HepG2 (cell line): Measurements from ENCODE around the gene TRPM6. TPM values are rescaled to one million over a fixed set of nuclear protein-coding genes. Genes with fewer than 3 reads are reported as not detected.

ENCODE experiments used
- ATAC-seq: fragments of 200-7000 bp; cut with Tn5 transposase; 3 replicates; pipeline ENCODE4 v1.9.1; 2020; ENCODE audit warnings: mild to moderate bottlenecking, moderate library complexity
- BruUV-seq: library from RNA; stranded (reverse); fragments of 400-500 nt; replicated peaks from 2 replicates; lab custom pipeline; 2021; lab: Mats Ljungman, UMichigan
- CTCF ChIA-PET: fragments of 300-600 bp; formaldehyde crosslinking; extraction: SDS; loops from one replicate; lab custom pipeline; 2021; ENCODE audit warnings: low total read pairs, inconsistent platforms, low intra/inter-chr PET ratio; lab: Yijun Ruan, JAX
- POLR2A ChIA-PET: fragments of 350-600 bp; sonication (Branson Sonifier 250); formaldehyde crosslinking; loops from one replicate; lab custom pipeline; 2020; ENCODE audit warnings: antibody characterized with exemption, inconsistent platforms; lab: Yijun Ruan, JAX
- DNase-seq: peaks from one replicate; pipeline ENCODE4 v3.0.0-alpha.2; 2015; ENCODE audit warnings: low spot score
- FAIRE-seq: peaks from 3 replicates; lab custom pipeline; 2011; peaks lifted over from hg19 to GRCh38; lab: Jason Lieb, UNC
- H2AFZ ChIP-seq: one replicate; pipeline ENCODE4 v1.6.1; 2011; ENCODE audit warnings: low read length, inconsistent platforms
- H3K27ac ChIP-seq: fragments of 300-600 bp; 3 replicates; pipeline ENCODE4 v1.8.0; 2011; ENCODE audit warnings: mixed run types, mild to moderate bottlenecking, mixed read lengths, low read length, inconsistent platforms; ENCODE audit not compliant: insufficient read depth; ENCODE audit errors: extremely low read length
- H3K27me3 ChIP-seq, 2 experiments: fragments of 200-600 bp in 1 of 2; 2 replicates in 1 of 2; 3 replicates in 1 of 2; pipeline versions ENCODE4 v1.6.0 to v1.8.0; 2011; ENCODE audit warnings: low read length in 2 of 2, mild to moderate bottlenecking in 2 of 2, moderate library complexity in 2 of 2, inconsistent platforms in 1 of 2; ENCODE audit not compliant: insufficient read depth in 2 of 2, control insufficient read depth in 1 of 2
- H3K36me3 ChIP-seq, 2 experiments: fragments of 200-600 bp in 1 of 2; replicated peaks in 1 of 2; 2 replicates in 1 of 2; 3 replicates in 1 of 2; pipeline versions ENCODE4 v1.5.1 to v1.8.0; 2011; ENCODE audit warnings: low read length in 2 of 2, inconsistent platforms in 1 of 2; ENCODE audit not compliant: insufficient read depth in 2 of 2, control insufficient read depth in 1 of 2
- H3K4me1 ChIP-seq: 2 replicates; pipeline ENCODE4 v1.5.1; 2012; ENCODE audit warnings: low read length, inconsistent platforms; ENCODE audit not compliant: insufficient read depth
- H3K4me2 ChIP-seq: 2 replicates; pipeline ENCODE4 v1.6.0; 2011; ENCODE audit warnings: low read depth, low read length, inconsistent platforms
- H3K4me3 ChIP-seq, 3 experiments: fragments of 200-600 bp in 1 of 3; sonication (generic), shearing (Covaris generic) in 1 of 3; replicated peaks in 1 of 3; 2 replicates each; pipeline ENCODE4 v1.5.1; 2011 to 2016; ENCODE audit warnings: low read length in 3 of 3, inconsistent platforms in 2 of 3, low read depth in 2 of 3, mild to moderate bottlenecking in 2 of 3, control low read depth in 1 of 3, mixed read lengths in 1 of 3; ENCODE audit not compliant: insufficient read depth in 1 of 3
- H3K79me2 ChIP-seq: one replicate; pipeline ENCODE4 v1.6.1; 2011; ENCODE audit warnings: low read length, inconsistent platforms; ENCODE audit not compliant: insufficient read depth
- H3K9ac ChIP-seq: 2 replicates; pipeline ENCODE4 v1.6.0; 2011; ENCODE audit warnings: mild to moderate bottlenecking, low read depth, low read length, inconsistent platforms; ENCODE audit not compliant: insufficient read depth
- H3K9me3 ChIP-seq: 2 replicates; pipeline ENCODE4 v1.5.1; 2012; ENCODE audit warnings: mild to moderate bottlenecking, low read length
- H4K20me1 ChIP-seq: 2 replicates; pipeline ENCODE4 v1.6.0; 2011; ENCODE audit warnings: inconsistent platforms, mild to moderate bottlenecking, low read length, moderate library complexity; ENCODE audit not compliant: insufficient read depth
- FOXK2 ChIP-seq: fragments of 450-650 bp; IDR thresholded peaks from 2 replicates; pipeline ENCODE4 v1.6.1; 2016
- HNF4G ChIP-seq, 2 experiments: sonication (generic) in 1 of 2; formaldehyde crosslinking in 1 of 2; IDR thresholded peaks; 2 replicates each; pipeline versions ENCODE4 v1.4.0 to v1.6.1; 2011 to 2020; ENCODE audit warnings: borderline replicate concordance in 2 of 2, low read depth in 2 of 2, mild to moderate bottlenecking in 2 of 2, low read length in 1 of 2, missing genetic modification reagents in 1 of 2, moderate library complexity in 1 of 2
- KDM4B ChIP-seq: sonication (generic); formaldehyde crosslinking; IDR thresholded peaks from 2 replicates; pipeline ENCODE4 v1.4.0; 2020; ENCODE audit warnings: missing genetic modification reagents
- TCF12 ChIP-seq, 2 experiments: fragments of 450-650 bp in 1 of 2; sonication (generic) in 1 of 2; formaldehyde crosslinking in 1 of 2; IDR thresholded peaks; 2 replicates each; pipeline versions ENCODE4 v1.6.1 to v1.8.0; 2017 to 2022; ENCODE audit warnings: antibody characterized with exemption in 1 of 2, mild to moderate bottlenecking in 1 of 2, missing genetic modification reagents in 1 of 2, moderate library complexity in 1 of 2
- THYN1 ChIP-seq: sonication (generic); formaldehyde crosslinking; IDR thresholded peaks from 2 replicates; pipeline ENCODE4 v1.8.1; 2023; ENCODE audit warnings: low read depth, mild to moderate bottlenecking, moderate library complexity, missing genetic modification reagents, borderline replicate concordance
- ZC3H4 ChIP-seq: sonication (generic); formaldehyde crosslinking; IDR thresholded peaks from 2 replicates; pipeline ENCODE4 v1.4.0; 2020; ENCODE audit warnings: missing genetic modification reagents, borderline replicate concordance
- ZFAT ChIP-seq: sonication (generic); formaldehyde crosslinking; conservative IDR thresholded peaks from 2 replicates; pipeline ENCODE4 v1.8.1; 2023; ENCODE audit warnings: missing genetic modification reagents, inconsistent platforms
- ZNF451 ChIP-seq: sonication (generic); formaldehyde crosslinking; IDR thresholded peaks from 2 replicates; pipeline ENCODE4 v1.5.0; 2020; ENCODE audit warnings: mild to moderate bottlenecking, missing genetic modification reagents
- ZNF614 ChIP-seq: IDR thresholded peaks from 2 replicates; pipeline ENCODE4 v1.6.1; 2018; ENCODE audit warnings: missing biosample characterization, missing genetic modification reagents, inconsistent platforms, borderline replicate concordance
- WGBS: methylation state at CpG from one replicate; pipeline ENCODE4 v1.1.6; 2017; ENCODE audit warnings: low lambda C conversion rate; 5-methylcytosine and 5-hydroxymethylcytosine counted together
- in situ Hi-C: cut with HindIII; loops from 2 replicates; pipeline ENCODE4 v1.10.0; 2017; ENCODE audit warnings: low pct_unique_long_range_greater_than_20kb; ENCODE audit not compliant: extremely low pct_ligation_motif_present
- intact Hi-C: fragments of 100-400 bp; cut with micrococcal nuclease; formaldehyde crosslinking; loops from one replicate; pipeline ENCODE4 v1.10.0; 2022; ENCODE audit not compliant: unreplicated experiment
- polyA plus RNA-seq, 8 experiments: library from polyadenylated mRNA; depleted of rRNA in 3 of 8; stranded (reverse) in 7 of 8; unstranded in 1 of 8; fragments of >200 nt; fragmentation: Illumina TruSeq in 4 of 8; extraction: Trizol in 4 of 8; gene quantifications; 2 replicates each; pipeline versions ENCODE4 v1.2.1 to v1.2.3, GENCODE V29; 2011 to 2016; ENCODE audit warnings: low read depth in 4 of 8, missing spikeins in 1 of 8, mixed read lengths in 1 of 8; ENCODE audit not compliant: insufficient read depth in 1 of 8
- total RNA-seq, 5 experiments: library from RNA; depleted of rRNA; stranded (reverse); fragments of >200 nt; fragmentation: Illumina TruSeq; extraction: Trizol; gene quantifications; 2 replicates each; pipeline ENCODE4 v1.2.3, GENCODE V29; 2016; ENCODE audit warnings: low read depth in 1 of 5
- TF ChIP-seq, protein P1 (sequence below): sonication (generic); formaldehyde crosslinking; IDR thresholded peaks from 2 replicates; pipeline ENCODE4 v1.4.0; 2020; ENCODE audit warnings: mild to moderate bottlenecking, missing genetic modification reagents, borderline replicate concordance
- TF ChIP-seq, protein P2 (sequence below): IDR thresholded peaks from 2 replicates; pipeline ENCODE4 v1.6.1; 2016; ENCODE audit warnings: low read depth, borderline replicate concordance
- TF ChIP-seq, protein P3 (sequence below): sonication (generic); formaldehyde crosslinking; IDR thresholded peaks from 2 replicates; pipeline ENCODE4 v1.4.0; 2020; ENCODE audit warnings: mild to moderate bottlenecking, low read depth, missing genetic modification reagents
- TF ChIP-seq, protein P4 (sequence below): IDR thresholded peaks from 2 replicates; pipeline ENCODE4 v1.4.0; 2020; ENCODE audit warnings: mild to moderate bottlenecking, missing genetic modification reagents

Gene TRPM6
- total and polyA plus RNA-seq, 2 of the 13 experiments (the other 11 are each of a cell fraction or from before 2014, with no cell fraction given) = 0.01 to 0.09 TPM

DNA sequence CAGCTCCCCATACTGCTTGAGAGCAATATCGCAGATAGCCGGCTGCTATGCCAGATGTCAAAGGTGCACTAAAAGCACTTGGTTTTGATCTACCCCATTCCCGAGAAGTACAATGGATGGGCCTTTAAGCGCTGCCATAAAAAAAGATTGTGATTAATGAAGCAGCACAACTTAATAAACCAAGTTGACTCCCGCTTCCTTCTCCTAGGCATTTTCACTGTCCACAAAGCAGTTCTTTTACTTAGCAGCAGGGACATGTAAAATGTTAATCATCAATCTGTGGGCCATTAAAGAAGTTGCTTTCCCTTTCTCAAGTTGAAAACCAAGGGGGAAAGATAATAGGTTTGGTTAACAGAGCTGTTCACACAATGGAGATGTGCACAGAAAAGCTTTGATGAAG lies 176.4 kb downstream of the TRPM6 start:
- DNase-seq = no peak
- Histone ChIP-seq H3K36me3 (no peaks in the 10 kb centered on the region), H4K20me1 (no peaks in the 10 kb centered on the region), H3K4me2 (no peak overlapping the region), H2AFZ (no peak overlapping the region), H3K4me1 (no peaks in the 10 kb centered on the region), H3K4me3 (no peak overlapping the region), H3K9ac (no peak overlapping the region), H3K27ac (no peak overlapping the region), H3K9me3 (no peaks in the 10 kb centered on the region), H3K79me2 (no peaks in the 10 kb centered on the region), H3K27me3 (no peaks in the 10 kb centered on the region)
- ChIA-PET POLR2A (no interaction called here), CTCF (no interaction called here)
- intact Hi-C loops (no loop called here), in situ Hi-C loops (no loop called here)
- no TSS peak for BruUV-seq
- no peak for FAIRE-seq
- no peak for ATAC-seq
- WGBS = 19% methylated on average over 5 of the region's 5 CpGs
- TF ChIP-seq, protein P1, sequence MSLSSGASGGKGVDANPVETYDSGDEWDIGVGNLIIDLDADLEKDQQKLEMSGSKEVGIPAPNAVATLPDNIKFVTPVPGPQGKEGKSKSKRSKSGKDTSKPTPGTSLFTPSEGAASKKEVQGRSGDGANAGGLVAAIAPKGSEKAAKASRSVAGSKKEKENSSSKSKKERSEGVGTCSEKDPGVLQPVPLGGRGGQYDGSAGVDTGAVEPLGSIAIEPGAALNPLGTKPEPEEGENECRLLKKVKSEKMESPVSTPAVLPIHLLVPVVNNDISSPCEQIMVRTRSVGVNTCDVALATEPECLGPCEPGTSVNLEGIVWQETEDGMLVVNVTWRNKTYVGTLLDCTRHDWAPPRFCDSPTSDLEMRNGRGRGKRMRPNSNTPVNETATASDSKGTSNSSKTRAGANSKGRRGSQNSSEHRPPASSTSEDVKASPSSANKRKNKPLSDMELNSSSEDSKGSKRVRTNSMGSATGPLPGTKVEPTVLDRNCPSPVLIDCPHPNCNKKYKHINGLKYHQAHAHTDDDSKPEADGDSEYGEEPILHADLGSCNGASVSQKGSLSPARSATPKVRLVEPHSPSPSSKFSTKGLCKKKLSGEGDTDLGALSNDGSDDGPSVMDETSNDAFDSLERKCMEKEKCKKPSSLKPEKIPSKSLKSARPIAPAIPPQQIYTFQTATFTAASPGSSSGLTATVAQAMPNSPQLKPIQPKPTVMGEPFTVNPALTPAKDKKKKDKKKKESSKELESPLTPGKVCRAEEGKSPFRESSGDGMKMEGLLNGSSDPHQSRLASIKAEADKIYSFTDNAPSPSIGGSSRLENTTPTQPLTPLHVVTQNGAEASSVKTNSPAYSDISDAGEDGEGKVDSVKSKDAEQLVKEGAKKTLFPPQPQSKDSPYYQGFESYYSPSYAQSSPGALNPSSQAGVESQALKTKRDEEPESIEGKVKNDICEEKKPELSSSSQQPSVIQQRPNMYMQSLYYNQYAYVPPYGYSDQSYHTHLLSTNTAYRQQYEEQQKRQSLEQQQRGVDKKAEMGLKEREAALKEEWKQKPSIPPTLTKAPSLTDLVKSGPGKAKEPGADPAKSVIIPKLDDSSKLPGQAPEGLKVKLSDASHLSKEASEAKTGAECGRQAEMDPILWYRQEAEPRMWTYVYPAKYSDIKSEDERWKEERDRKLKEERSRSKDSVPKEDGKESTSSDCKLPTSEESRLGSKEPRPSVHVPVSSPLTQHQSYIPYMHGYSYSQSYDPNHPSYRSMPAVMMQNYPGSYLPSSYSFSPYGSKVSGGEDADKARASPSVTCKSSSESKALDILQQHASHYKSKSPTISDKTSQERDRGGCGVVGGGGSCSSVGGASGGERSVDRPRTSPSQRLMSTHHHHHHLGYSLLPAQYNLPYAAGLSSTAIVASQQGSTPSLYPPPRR (CRISPR knock-in tag) = no peak
- TF ChIP-seq, protein P2, sequence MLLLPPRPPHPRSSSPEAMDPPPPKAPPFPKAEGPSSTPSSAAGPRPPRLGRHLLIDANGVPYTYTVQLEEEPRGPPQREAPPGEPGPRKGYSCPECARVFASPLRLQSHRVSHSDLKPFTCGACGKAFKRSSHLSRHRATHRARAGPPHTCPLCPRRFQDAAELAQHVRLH (CRISPR knock-in tag) = no peak
- TF ChIP-seq, protein P3, sequence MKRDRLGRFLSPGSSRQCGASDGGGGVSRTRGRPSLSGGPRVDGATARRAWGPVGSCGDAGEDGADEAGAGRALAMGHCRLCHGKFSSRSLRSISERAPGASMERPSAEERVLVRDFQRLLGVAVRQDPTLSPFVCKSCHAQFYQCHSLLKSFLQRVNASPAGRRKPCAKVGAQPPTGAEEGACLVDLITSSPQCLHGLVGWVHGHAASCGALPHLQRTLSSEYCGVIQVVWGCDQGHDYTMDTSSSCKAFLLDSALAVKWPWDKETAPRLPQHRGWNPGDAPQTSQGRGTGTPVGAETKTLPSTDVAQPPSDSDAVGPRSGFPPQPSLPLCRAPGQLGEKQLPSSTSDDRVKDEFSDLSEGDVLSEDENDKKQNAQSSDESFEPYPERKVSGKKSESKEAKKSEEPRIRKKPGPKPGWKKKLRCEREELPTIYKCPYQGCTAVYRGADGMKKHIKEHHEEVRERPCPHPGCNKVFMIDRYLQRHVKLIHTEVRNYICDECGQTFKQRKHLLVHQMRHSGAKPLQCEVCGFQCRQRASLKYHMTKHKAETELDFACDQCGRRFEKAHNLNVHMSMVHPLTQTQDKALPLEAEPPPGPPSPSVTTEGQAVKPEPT = no peak
- no peak for TF ChIP-seq ZC3H4 (CRISPR knock-in tag)
- no peak for TF ChIP-seq HNF4G (IDR thresholded peaks at IDR 0.05; ENCODE audit: borderline replicate concordance, low read depth, low read length)
- no peak for TF ChIP-seq HNF4G (CRISPR knock-in tag; IDR thresholded peaks at IDR 0.05; ENCODE audit: borderline replicate concordance, low read depth)
- no peak for TF ChIP-seq ZFAT (CRISPR knock-in tag)
- no peak for TF ChIP-seq TCF12 (IDR thresholded peaks at IDR 0.05)
- no peak for TF ChIP-seq TCF12 (CRISPR knock-in tag; IDR thresholded peaks at IDR 0.05)
- TF ChIP-seq, protein P4, sequence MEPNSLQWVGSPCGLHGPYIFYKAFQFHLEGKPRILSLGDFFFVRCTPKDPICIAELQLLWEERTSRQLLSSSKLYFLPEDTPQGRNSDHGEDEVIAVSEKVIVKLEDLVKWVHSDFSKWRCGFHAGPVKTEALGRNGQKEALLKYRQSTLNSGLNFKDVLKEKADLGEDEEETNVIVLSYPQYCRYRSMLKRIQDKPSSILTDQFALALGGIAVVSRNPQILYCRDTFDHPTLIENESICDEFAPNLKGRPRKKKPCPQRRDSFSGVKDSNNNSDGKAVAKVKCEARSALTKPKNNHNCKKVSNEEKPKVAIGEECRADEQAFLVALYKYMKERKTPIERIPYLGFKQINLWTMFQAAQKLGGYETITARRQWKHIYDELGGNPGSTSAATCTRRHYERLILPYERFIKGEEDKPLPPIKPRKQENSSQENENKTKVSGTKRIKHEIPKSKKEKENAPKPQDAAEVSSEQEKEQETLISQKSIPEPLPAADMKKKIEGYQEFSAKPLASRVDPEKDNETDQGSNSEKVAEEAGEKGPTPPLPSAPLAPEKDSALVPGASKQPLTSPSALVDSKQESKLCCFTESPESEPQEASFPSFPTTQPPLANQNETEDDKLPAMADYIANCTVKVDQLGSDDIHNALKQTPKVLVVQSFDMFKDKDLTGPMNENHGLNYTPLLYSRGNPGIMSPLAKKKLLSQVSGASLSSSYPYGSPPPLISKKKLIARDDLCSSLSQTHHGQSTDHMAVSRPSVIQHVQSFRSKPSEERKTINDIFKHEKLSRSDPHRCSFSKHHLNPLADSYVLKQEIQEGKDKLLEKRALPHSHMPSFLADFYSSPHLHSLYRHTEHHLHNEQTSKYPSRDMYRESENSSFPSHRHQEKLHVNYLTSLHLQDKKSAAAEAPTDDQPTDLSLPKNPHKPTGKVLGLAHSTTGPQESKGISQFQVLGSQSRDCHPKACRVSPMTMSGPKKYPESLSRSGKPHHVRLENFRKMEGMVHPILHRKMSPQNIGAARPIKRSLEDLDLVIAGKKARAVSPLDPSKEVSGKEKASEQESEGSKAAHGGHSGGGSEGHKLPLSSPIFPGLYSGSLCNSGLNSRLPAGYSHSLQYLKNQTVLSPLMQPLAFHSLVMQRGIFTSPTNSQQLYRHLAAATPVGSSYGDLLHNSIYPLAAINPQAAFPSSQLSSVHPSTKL (CRISPR knock-in tag) = no peak
- no peak for TF ChIP-seq ZNF451
- no peak for TF ChIP-seq THYN1 (CRISPR knock-in tag)
- no peak for TF ChIP-seq FOXK2
- TF ChIP-seq ZNF614 = no peak
- no peak for TF ChIP-seq KDM4B (CRISPR knock-in tag)
